ENCODE results near the gene SLC6A9. TPM values are rescaled to one million over a fixed set of nuclear protein-coding genes. Genes with fewer than 3 reads are reported as not detected.

Gene SLC6A9
- total RNA-seq, 2 experiments from 2014 or later: 12.5 to 13.4 TPM

GRCh38 chr1:43998000-43998378 lies 33.3 kb downstream of the SLC6A9 start:
- Mint-ChIP-seq H3K27me3 (no peaks in the 10 kb centered on the region), H3K4me3 (no peak overlapping the region), H3K9me3 (ENCODE audit: low read depth) (no peaks in the 10 kb centered on the region), H3K27ac (no peak overlapping the region), H3K4me1 (no peaks in the 10 kb centered on the region), H3K36me3 (ENCODE audit: low read depth) (peaks cover 10% of the 10 kb centered on the region)
- no peak for DNase-seq
- intact Hi-C loops (cut with DNase I, micrococcal nuclease): no loop called here
- no peak for ATAC-seq
- CTCF ChIA-PET: interaction anchor here (1.0 kb wide), 1 partner anchor 24 kb away, joined by 3 read pairs; the partner anchor contains the start of gene ATP6V0B
- POLR2A ChIA-PET: no interaction called here

GRCh38 chr1:43997295-43997999 lies 33.8 kb downstream of the SLC6A9 start:
- no peak for DNase-seq
- H3K9me3 Mint-ChIP-seq (ENCODE audit: low read depth): no peaks in the 10 kb centered on the region
- H3K4me3 Mint-ChIP-seq: no peak overlapping the region
- ATAC-seq: no peak
- intact Hi-C loops (cut with DNase I, micrococcal nuclease): no loop called here
- H3K4me1 Mint-ChIP-seq: no peaks in the 10 kb centered on the region
- ChIA-PET CTCF (interaction anchor here (0.5 kb wide), 1 partner anchor 200 kb away, joined by 3 read pairs; no protein-coding TSS in a partner anchor), POLR2A (no interaction called here)
- peaks cover 10% of the 10 kb centered on the region for H3K36me3 Mint-ChIP-seq (ENCODE audit: low read depth)
- no peaks in the 10 kb centered on the region for H3K27me3 Mint-ChIP-seq
- no peak overlapping the region for H3K27ac Mint-ChIP-seq

DNA sequence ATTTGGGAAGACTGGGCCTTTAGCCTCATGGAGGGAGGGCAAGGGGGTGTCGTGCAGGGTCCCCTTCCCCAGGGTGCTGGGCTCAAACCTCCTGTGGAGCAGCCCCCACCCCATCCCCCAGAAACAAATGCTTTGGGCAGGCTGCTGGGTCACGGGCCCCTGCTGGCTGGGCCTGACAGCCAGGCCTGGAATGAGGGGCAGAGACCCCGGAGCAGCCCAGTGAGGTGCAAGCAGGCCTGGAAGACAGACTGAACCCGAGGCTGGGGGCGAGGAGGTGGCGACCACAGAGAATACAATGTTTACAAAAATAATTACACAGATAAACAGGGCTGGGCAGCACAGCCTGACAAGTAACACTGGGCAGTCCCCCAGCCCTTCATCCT lies 34.5 kb downstream of the SLC6A9 start:
- ChIA-PET POLR2A (no interaction called here), CTCF (interaction anchor here (0.5 kb wide), 1 partner anchor 201 kb away, joined by 3 read pairs; no protein-coding TSS in a partner anchor)
- Mint-ChIP-seq H3K9me3 (ENCODE audit: low read depth) (no peaks in the 10 kb centered on the region), H3K4me3 (no peak overlapping the region), H3K36me3 (ENCODE audit: low read depth) (peaks cover 7% of the 10 kb centered on the region), H3K4me1 (peaks cover 5% of the 10 kb centered on the region), H3K27me3 (no peaks in the 10 kb centered on the region), H3K27ac (no peak overlapping the region)
- no peak for DNase-seq
- intact Hi-C loops (cut with DNase I, micrococcal nuclease): no loop called here
- ATAC-seq: no peak

DNA sequence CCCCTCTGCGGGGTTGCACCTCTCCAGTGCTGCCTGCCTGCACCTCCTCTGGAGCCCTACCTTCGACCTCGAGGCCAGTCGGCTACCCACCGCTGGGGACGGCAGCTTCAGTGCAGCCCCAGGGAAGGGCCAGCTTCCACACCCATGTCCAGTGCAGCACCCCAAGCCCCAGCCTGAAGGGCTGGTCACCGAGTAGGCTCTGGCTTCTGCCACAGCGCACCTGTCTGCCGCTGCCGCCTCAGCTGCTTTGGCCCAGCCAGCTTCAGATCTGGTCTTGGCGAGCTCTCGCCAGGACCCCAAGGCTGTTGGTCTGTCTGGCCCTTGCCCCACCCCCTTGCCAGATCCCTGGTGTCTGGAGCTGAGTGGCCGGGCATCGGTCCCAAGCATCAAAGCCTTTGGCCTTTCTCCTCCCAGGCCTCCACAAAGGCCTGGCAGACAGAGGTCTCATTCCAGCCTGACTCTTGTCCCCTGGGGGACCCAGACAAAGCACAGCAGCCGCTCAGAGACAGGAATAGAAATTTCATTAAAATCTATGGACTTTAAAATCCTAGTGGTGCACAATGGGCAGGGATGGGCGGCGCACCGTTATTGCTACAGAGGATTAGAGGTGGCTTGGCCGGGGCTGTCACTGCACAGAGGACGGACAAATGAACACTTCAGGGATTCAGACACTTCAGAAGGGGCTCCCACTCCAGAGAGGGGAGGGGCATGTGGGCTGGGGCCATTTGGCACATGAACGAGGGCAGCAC lies 35.1 kb downstream of the SLC6A9 start:
- no peaks in the 10 kb centered on the region for H3K27me3 Mint-ChIP-seq

GRCh38 chr1:43994794-43995790 lies 36.2 kb downstream of the SLC6A9 start:
- Mint-ChIP-seq H3K9me3 (ENCODE audit: low read depth) (no peaks in the 10 kb centered on the region), H3K4me1 (peaks cover 8% of the 10 kb centered on the region), H3K27me3 (no peaks in the 10 kb centered on the region), H3K36me3 (ENCODE audit: low read depth) (peaks cover 2% of the 10 kb centered on the region), H3K27ac (no peak overlapping the region), H3K4me3 (no peak overlapping the region)
- ATAC-seq: peak; percentile 25
- CTCF ChIA-PET: interaction anchor here (0.7 to 1.4 kb wide), 3 partner anchors 10 to 68 kb away, joined by 4 to 6 read pairs (median 4); no protein-coding TSS in a partner anchor
- intact Hi-C loops (cut with DNase I, micrococcal nuclease): loop anchor here in 1 of 2 experiments (5.0 kb wide), 1 partner anchor 288 kb away; the partner anchor contains the start of gene ST3GAL3
- DNase-seq: peak; percentile 39
- POLR2A ChIA-PET: no interaction called here

More for the DNA sequence above, 35.1 kb downstream of the SLC6A9 start:
- intact Hi-C loops (cut with DNase I, micrococcal nuclease): no loop called here
- no peak overlapping the region for H3K4me3 Mint-ChIP-seq
- H3K4me1 Mint-ChIP-seq: peaks cover 5% of the 10 kb centered on the region
- DNase-seq (no peak), ATAC-seq (no peak)
- ChIA-PET POLR2A (no interaction called here), CTCF (interaction anchor here (1.3 to 1.4 kb wide), 2 partner anchors 9 to 40 kb away, joined by 4 to 6 read pairs; no protein-coding TSS in a partner anchor)
- peaks cover 7% of the 10 kb centered on the region for H3K36me3 Mint-ChIP-seq (ENCODE audit: low read depth)
- H3K27ac Mint-ChIP-seq: no peak overlapping the region
- H3K9me3 Mint-ChIP-seq (ENCODE audit: low read depth): no peaks in the 10 kb centered on the region

- ATAC-seq (no peak), DNase-seq (no peak)
- ChIA-PET CTCF (interaction anchor here (1.6 to 2.8 kb wide), 2 partner anchors 11 to 59 kb away, joined by 4 to 21 read pairs; no protein-coding TSS in a partner anchor), POLR2A (interaction anchor here (0.6 kb wide), 1 partner anchor 68 kb away, joined by 5 read pairs; no protein-coding TSS in a partner anchor)
- intact Hi-C loops (cut with DNase I, micrococcal nuclease): loop anchor here in 1 of 2 experiments (5.0 kb wide), 1 partner anchor 287 kb away; the partner anchor contains the start of gene ST3GAL3
- peaks cover 2% of the 10 kb centered on the region for H3K36me3 Mint-ChIP-seq (ENCODE audit: low read depth)
- peaks cover 8% of the 10 kb centered on the region for H3K4me1 Mint-ChIP-seq
- no peaks in the 10 kb centered on the region for H3K9me3 Mint-ChIP-seq (ENCODE audit: low read depth)
- H3K27ac Mint-ChIP-seq: no peak overlapping the region
- H3K27me3 Mint-ChIP-seq: no peaks in the 10 kb centered on the region
- no peak overlapping the region for H3K4me3 Mint-ChIP-seq
Measured at GRCh38 chr1:43994071-43994470, 37.2 kb downstream of the SLC6A9 start.

DNA sequence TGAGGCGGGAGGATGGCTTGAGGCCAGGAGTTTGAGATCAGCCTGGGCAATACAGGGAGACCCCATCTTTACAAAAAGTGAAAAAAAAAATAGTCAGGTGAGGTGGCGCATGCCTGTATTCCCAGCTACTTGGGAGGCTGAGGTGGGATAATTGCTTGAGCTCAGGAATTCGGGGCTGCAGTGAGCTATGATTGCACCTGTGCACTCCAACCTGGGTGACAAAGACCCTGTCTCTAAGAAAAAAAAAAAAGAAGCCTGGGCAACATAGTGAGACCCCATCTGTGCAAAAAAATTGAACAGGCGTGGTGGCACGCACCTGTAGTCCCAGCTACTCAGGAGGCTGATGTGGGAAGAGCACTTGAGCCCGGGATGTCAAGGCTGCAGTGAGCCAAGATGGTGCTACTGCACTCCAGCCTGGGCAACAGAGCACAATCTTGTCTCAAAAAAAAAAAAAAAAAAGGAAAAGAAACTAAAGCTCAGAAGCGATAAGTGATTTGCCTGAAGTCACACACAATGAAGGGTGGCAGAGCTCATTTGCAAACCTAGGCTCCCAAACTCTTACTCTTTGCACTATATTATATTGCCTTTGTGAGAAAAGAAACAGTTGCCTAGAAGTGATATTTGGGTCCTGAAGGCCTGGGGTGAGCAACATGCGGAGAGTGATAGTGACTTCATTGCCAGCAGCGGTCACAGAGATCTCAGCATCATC lies 37.9 kb downstream of the SLC6A9 start:
- Mint-ChIP-seq H3K36me3 (ENCODE audit: low read depth) (no peaks in the 10 kb centered on the region), H3K4me1 (peaks cover 8% of the 10 kb centered on the region), H3K9me3 (ENCODE audit: low read depth) (no peaks in the 10 kb centered on the region), H3K27ac (no peak overlapping the region), H3K4me3 (no peak overlapping the region), H3K27me3 (no peaks in the 10 kb centered on the region)
- intact Hi-C loops (cut with DNase I, micrococcal nuclease): loop anchor here in 1 of 2 experiments (5.0 kb wide), 1 partner anchor 286 kb away; the partner anchor contains the start of gene ST3GAL3
- ATAC-seq (no peak), DNase-seq (no peak)
- CTCF ChIA-PET: interaction anchor here (0.9 to 2.8 kb wide), 4 partner anchors 12 to 58 kb away, joined by 3 to 21 read pairs (median 4); no protein-coding TSS in a partner anchor
- POLR2A ChIA-PET: interaction anchor here (0.6 to 1.0 kb wide), 4 partner anchors 21 to 617 kb away, joined by 3 to 6 read pairs (median 4); no protein-coding TSS in a partner anchor

GRCh38 chr1:43992232-43992995 lies 38.8 kb downstream of the SLC6A9 start:
- Mint-ChIP-seq H3K4me3 (peak overlapping the region; percentile 79), H3K27me3 (no peaks in the 10 kb centered on the region), H3K36me3 (ENCODE audit: low read depth) (no peaks in the 10 kb centered on the region), H3K27ac (no peak overlapping the region), H3K9me3 (ENCODE audit: low read depth) (no peaks in the 10 kb centered on the region), H3K4me1 (peaks cover 8% of the 10 kb centered on the region)
- ChIA-PET POLR2A (interaction anchor here (0.5 to 1.3 kb wide), 4 partner anchors 17 to 859 kb away, joined by 3 to 6 read pairs (median 3); no protein-coding TSS in a partner anchor), CTCF (interaction anchor here (0.6 to 2.8 kb wide), 6 partner anchors 13 to 803 kb away, joined by 3 to 21 read pairs (median 4); no protein-coding TSS in a partner anchor)
- intact Hi-C loops (cut with DNase I, micrococcal nuclease): loop anchor here in 1 of 2 experiments (5.0 kb wide), 1 partner anchor 285 kb away; the partner anchor contains the start of gene ST3GAL3
- DNase-seq (no peak), ATAC-seq (no peak)

GRCh38 chr1:43991476-43992231 lies 39.6 kb downstream of the SLC6A9 start, which contains the start of gene CCDC24:
TSS of gene CCDC24 (plus strand) at chr1:43991599. CDS start at chr1:43991879, 280 bp downstream.
- no peaks in the 10 kb centered on the region for H3K36me3 Mint-ChIP-seq (ENCODE audit: low read depth)
- DNase-seq (peak; percentile 82), ATAC-seq (peak; percentile 82)
- peaks cover 8% of the 10 kb centered on the region for H3K4me1 Mint-ChIP-seq
- no peaks in the 10 kb centered on the region for H3K9me3 Mint-ChIP-seq (ENCODE audit: low read depth)
- H3K27ac Mint-ChIP-seq: peak within 1 kb of the TSS; percentile 65
- ChIA-PET POLR2A (interaction anchor here (0.5 to 1.3 kb wide), 3 partner anchors 16 to 210 kb away, joined by 3 to 8 read pairs (median 3); no protein-coding TSS in a partner anchor), CTCF (interaction anchor here (0.6 to 2.8 kb wide), 5 partner anchors 14 to 57 kb away, joined by 3 to 21 read pairs (median 3); no protein-coding TSS in a partner anchor)
- intact Hi-C loops (cut with DNase I, micrococcal nuclease): loop anchor here (1.0 to 5.0 kb wide), 6 partner anchors 17 to 364 kb away; partner anchors contain the start of genes ATP6V0B (in 2 of the 2), ERI3 (in 1 of the 2), IPO13 (in 1 of the 2) and ST3GAL3 (in 1 of the 2)
- no peaks in the 10 kb centered on the region for H3K27me3 Mint-ChIP-seq
- H3K4me3 Mint-ChIP-seq: peak within 1 kb of the TSS; percentile 79
